ENCODE data around the gene MCC.

GRCh38 chr5:113040672-113041260, 447.5 kb downstream of the MCC start:
- TF ChIP-seq NFIC (IDR thresholded peaks at IDR 0.05): no peak
- no peak for TF ChIP-seq RAD21 (IDR thresholded peaks at IDR 0.05; ENCODE audit: low read depth)
- no peak for TF ChIP-seq MAX (IDR thresholded peaks at IDR 0.05)
- no peak for TF ChIP-seq EGR1 (IDR thresholded peaks at IDR 0.05)
- TF ChIP-seq EP300 (IDR thresholded peaks at IDR 0.05; ENCODE audit: borderline replicate concordance): no peak
- TF ChIP-seq CREB1 (IDR thresholded peaks at IDR 0.05; ENCODE audit: low read depth): no peak
- TF ChIP-seq YY1 (IDR thresholded peaks at IDR 0.05; ENCODE audit: low read depth): no peak
- no peak for TF ChIP-seq TAF1 (IDR thresholded peaks at IDR 0.05; ENCODE audit: low read depth)
- no peak for TF ChIP-seq TCF12 (IDR thresholded peaks at IDR 0.05; ENCODE audit: low read depth)
- no peak for TF ChIP-seq USF1 (IDR thresholded peaks at IDR 0.05)
- TF ChIP-seq CEBPB (IDR thresholded peaks at IDR 0.05): no peak

All from Ishikawa (cell line).